Breast epithelium (tissue), 4 donors: Measurements from ENCODE around the gene HSPA12A. TPM values are rescaled to one million over a fixed set of nuclear protein-coding genes. Genes with fewer than 3 reads are reported as not detected.

Experiments used
- DNase-seq, 2 donors: peaks; one replicate each; pipeline ENCODE4 v3.0.0-alpha.2; 2019; ENCODE audit warnings: low spot score in 2 of 2
- H3K27ac ChIP-seq, 2 donors: fragments of 200-600 bp; sonication (generic) in 1 of 2; one replicate each; pipeline ENCODE4 v1.5.1; 2016 to 2019; ENCODE audit warnings: mild to moderate bottlenecking in 1 of 2
- H3K27me3 ChIP-seq, 2 donors: fragments of 200-600 bp; sonication (generic) in 1 of 2; one replicate each; pipeline versions ENCODE4 v1.5.1 to v1.6.0; 2017 to 2019; ENCODE audit warnings: control low read depth in 1 of 2, mild to moderate bottlenecking in 1 of 2
- H3K36me3 ChIP-seq: fragments of 200-600 bp; one replicate; pipeline ENCODE4 v1.5.1; 2019
- H3K4me1 ChIP-seq, 2 donors: fragments of 200-600 bp; sonication (generic); one replicate each; pipeline ENCODE4 v1.5.1; 2016 to 2019; ENCODE audit warnings: control low read depth in 1 of 2
- H3K4me3 ChIP-seq, 3 donors: fragments of 200-600 bp; sonication (generic); 1 replicate in 2 of 3; 2 replicates in 1 of 3; pipeline ENCODE4 v1.5.1; 2016 to 2019; ENCODE audit warnings: mild to moderate bottlenecking in 3 of 3, moderate library complexity in 2 of 3
- H3K9me3 ChIP-seq, 2 donors: fragments of 200-600 bp; sonication (generic) in 1 of 2; one replicate each; pipeline ENCODE4 v1.5.1; 2016 to 2019; ENCODE audit warnings: control low read depth in 1 of 2
- CTCF ChIP-seq, 3 donors: fragments of 450-650 bp; IDR thresholded peaks; one replicate each; pipeline ENCODE4 v1.5.1; 2016 to 2017; ENCODE audit warnings: antibody characterized with exemption in 3 of 3, mild to moderate bottlenecking in 3 of 3, moderate library complexity in 3 of 3
- POLR2A ChIP-seq: fragments of 450-650 bp; IDR thresholded peaks from one replicate; pipeline ENCODE4 v1.6.1; 2016; ENCODE audit warnings: antibody characterized with exemption, mild to moderate bottlenecking, moderate library complexity
- POLR2AphosphoS5 ChIP-seq, 3 donors: sonication (generic); formaldehyde crosslinking; IDR thresholded peaks; one replicate each; pipeline ENCODE4 v1.6.1; 2017; ENCODE audit warnings: antibody characterized with exemption in 3 of 3
- intact Hi-C: fragments of 100-400 bp; cut with DNase I; formaldehyde crosslinking; loops from one replicate; pipeline ENCODE4 v1.15.1; 2023; ENCODE audit warnings: low total_unique reads
- total RNA-seq, 3 donors: library from RNA; depleted of rRNA; stranded (reverse); fragments of >200 nt; gene quantifications; one replicate each; pipeline ENCODE4 v1.1.0, GENCODE V29; 2016

HSPA12A gene
- total RNA-seq, 3 donors from 2014 or later: 13.2 to 23.6 (median 14.2) TPM

DNA sequence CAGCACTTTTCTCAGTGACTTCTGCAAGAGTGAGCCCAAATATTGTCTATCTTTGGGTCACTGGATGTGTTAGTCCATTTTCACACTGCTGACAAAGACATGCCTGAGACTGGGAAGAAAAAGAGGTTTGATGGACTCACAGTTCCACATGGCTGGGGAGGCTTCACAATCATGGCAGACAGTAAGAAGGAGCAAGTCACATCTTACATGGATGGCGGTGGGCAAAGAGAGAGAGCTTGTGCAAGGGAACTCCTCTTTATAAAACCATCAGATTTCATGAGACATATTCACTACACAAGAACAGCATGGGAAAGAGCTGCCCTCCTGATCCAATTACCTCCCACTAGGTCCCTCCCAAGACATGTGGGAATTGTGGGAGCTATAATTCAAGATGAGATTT lies 6.1 kb upstream of the HSPA12A start:
- no peak for TF ChIP-seq POLR2AphosphoS5 (IDR thresholded peaks at IDR 0.05)
- no peak for TF ChIP-seq POLR2A
- no peak for TF ChIP-seq CTCF (IDR thresholded peaks at IDR 0.05)
- H3K36me3 ChIP-seq: no peaks in the 10 kb centered on the region
- no peak overlapping the region for H3K4me3 ChIP-seq
- no peak overlapping the region for H3K27ac ChIP-seq
- no peaks in the 10 kb centered on the region for H3K4me1 ChIP-seq
- intact Hi-C loops: loop anchor here (5.0 kb wide), 1 partner anchor 291 kb away; no protein-coding TSS in a partner anchor
- no peak for DNase-seq
- H3K9me3 ChIP-seq: no peaks in the 10 kb centered on the region
- H3K27me3 ChIP-seq: no peaks in the 10 kb centered on the region

DNA sequence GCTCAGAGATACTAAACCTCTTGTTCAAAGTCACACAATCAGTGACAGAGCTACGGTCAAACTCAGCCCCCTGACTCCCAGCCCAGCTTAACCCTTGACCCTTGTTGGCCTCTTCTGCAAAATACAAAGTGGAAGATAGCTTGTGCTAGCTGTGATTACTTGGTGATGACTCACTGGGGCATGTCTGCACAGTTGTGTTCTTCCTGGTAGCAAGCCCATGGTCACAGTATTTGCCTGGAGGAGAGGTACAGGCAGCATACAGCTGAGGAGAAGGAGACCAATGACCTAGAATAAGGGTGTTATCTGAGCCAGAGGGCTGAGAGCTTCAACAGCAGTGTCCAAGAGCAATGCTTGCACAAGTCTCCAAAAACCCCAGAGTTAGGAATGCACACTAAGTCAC lies 5.7 kb upstream of the HSPA12A start:
- Histone ChIP-seq H3K36me3 (no peaks in the 10 kb centered on the region), H3K27me3 (no peaks in the 10 kb centered on the region), H3K4me1 (no peaks in the 10 kb centered on the region), H3K4me3 (no peak overlapping the region), H3K9me3 (no peaks in the 10 kb centered on the region), H3K27ac (no peak overlapping the region)
- DNase-seq: no peak
- intact Hi-C loops: loop anchor here (5.0 kb wide), 1 partner anchor 291 kb away; no protein-coding TSS in a partner anchor
- TF ChIP-seq CTCF (IDR thresholded peaks at IDR 0.05) (no peak), POLR2A (no peak), POLR2AphosphoS5 (IDR thresholded peaks at IDR 0.05) (no peak)

DNA sequence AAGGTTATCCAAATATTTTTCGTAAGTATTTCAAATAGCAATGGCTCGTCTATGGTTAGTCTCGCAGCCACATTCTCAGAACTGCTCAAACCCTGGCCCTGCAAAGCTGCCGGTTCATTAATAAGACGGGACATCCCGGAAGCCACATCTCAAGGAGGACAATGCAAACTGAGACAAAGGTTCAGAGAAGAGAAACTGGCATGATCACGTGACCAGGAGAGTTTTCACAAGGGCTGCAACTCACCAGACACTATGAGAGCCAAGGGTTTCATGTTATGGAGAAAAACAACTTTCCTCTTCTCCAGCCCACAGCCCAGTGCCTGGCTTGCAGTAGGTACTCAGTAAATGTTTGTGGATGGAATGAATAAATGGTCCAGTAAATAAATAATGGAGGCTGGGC lies 5.0 kb upstream of the HSPA12A start:
- H3K4me3 ChIP-seq: no peak overlapping the region
- DNase-seq: no peak
- H3K9me3 ChIP-seq: no peaks in the 10 kb centered on the region
- TF ChIP-seq CTCF (IDR thresholded peaks at IDR 0.05) (no peak), POLR2AphosphoS5 (IDR thresholded peaks at IDR 0.05) (no peak), POLR2A (no peak)
- H3K27ac ChIP-seq: no peak overlapping the region
- H3K4me1 ChIP-seq: no peaks in the 10 kb centered on the region
- intact Hi-C loops: loop anchor here (5.0 kb wide), 1 partner anchor 290 kb away; no protein-coding TSS in a partner anchor
- no peaks in the 10 kb centered on the region for H3K36me3 ChIP-seq
- no peaks in the 10 kb centered on the region for H3K27me3 ChIP-seq

DNA sequence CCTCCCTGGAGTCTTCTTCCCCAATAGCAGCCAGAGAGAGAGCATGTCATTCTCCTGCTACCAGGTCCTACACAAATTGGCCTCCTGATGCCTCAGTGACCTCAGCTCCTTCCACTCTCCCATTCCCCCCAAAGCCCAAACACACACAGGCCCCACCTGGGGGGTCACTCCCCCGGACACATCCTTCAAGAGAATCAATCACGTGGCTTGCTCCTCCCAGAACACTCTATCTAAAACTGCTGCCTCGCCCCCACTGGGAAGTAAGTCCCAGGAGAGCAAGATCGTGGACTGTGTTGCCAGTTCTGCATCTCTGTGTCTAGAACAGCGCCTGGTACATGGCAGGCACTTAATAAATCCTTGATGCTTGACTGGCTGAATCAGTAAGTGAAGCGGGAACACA lies 2.5 kb upstream of the HSPA12A start:
- no peak for DNase-seq

More for the DNA sequence above, 2.5 kb upstream of the HSPA12A start:
- intact Hi-C loops: loop anchor here (5.0 kb wide), 1 partner anchor 288 kb away; no protein-coding TSS in a partner anchor
- Histone ChIP-seq H3K4me1 (no peaks in the 10 kb centered on the region), H3K4me3 (no peak overlapping the region), H3K9me3 (no peaks in the 10 kb centered on the region), H3K27me3 (peaks cover 0 to 9% of the 10 kb centered on the region in 2 donors), H3K27ac (no peak overlapping the region), H3K36me3 (no peaks in the 10 kb centered on the region)
- TF ChIP-seq POLR2A: no peak
- no peak for TF ChIP-seq POLR2AphosphoS5 (IDR thresholded peaks at IDR 0.05)
- TF ChIP-seq CTCF (IDR thresholded peaks at IDR 0.05): no peak
